ENCODE measurements around the gene TTLL6. TPM values are rescaled to one million over a fixed set of nuclear protein-coding genes. Genes with fewer than 3 reads are reported as not detected.
A peak's percentile ranks its signal among the peaks of the same experiment; 100 is the strongest.

The TTLL6 gene
- total RNA-seq, 2 experiments from 2014 or later = not detected

GRCh38 chr17:48725288-48726064 lies 91.6 kb downstream of the TTLL6 start:
- intact Hi-C loops (cut with micrococcal nuclease) = loop anchor here (5.0 to 10.0 kb wide), 2 partner anchors 62 to 111 kb away; partner anchors contain the start of genes HOXB7 and HOXB8
- CTCF ChIA-PET = interaction anchor here (0.6 to 5.0 kb wide), 28 partner anchors 10 to 160 kb away, joined by 3 to 82 read pairs (median 6); no protein-coding TSS in a partner anchor
- POLR2A ChIA-PET = interaction anchor here (1.0 to 1.4 kb wide), 2 partner anchors 23 to 24 kb away, joined by 3 to 5 read pairs; no protein-coding TSS in a partner anchor
- TF ChIP-seq, protein P1, sequence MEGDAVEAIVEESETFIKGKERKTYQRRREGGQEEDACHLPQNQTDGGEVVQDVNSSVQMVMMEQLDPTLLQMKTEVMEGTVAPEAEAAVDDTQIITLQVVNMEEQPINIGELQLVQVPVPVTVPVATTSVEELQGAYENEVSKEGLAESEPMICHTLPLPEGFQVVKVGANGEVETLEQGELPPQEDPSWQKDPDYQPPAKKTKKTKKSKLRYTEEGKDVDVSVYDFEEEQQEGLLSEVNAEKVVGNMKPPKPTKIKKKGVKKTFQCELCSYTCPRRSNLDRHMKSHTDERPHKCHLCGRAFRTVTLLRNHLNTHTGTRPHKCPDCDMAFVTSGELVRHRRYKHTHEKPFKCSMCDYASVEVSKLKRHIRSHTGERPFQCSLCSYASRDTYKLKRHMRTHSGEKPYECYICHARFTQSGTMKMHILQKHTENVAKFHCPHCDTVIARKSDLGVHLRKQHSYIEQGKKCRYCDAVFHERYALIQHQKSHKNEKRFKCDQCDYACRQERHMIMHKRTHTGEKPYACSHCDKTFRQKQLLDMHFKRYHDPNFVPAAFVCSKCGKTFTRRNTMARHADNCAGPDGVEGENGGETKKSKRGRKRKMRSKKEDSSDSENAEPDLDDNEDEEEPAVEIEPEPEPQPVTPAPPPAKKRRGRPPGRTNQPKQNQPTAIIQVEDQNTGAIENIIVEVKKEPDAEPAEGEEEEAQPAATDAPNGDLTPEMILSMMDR (IDR thresholded peaks at IDR 0.05) = no peak
- Mint-ChIP-seq H3K27ac (no peak overlapping the region), H3K36me3 (ENCODE audit: low read depth) (no peaks in the 10 kb centered on the region), H3K9me3 (no peaks in the 10 kb centered on the region), H3K4me1 (ENCODE audit: low read depth) (peaks cover 32% of the 10 kb centered on the region), H3K4me3 (no peak overlapping the region), H3K27me3 (peaks cover 88% of the 10 kb centered on the region)
- ATAC-seq (no peak), DNase-seq (no peak)

DNA sequence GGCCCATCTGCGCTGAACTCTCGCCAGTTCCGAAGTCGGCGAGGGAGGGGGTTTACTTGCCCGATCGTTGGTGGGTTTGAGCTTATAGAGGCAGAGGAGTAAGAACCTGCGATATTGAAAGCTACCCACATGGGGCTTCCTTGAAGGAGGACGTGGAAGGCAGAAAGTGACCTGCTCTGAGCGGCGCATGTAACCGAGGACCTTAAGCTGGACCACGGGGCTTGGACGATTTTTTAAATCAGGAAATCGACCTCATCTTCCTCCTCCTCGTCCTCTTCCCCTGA lies 92.1 kb downstream of the TTLL6 start:
- Mint-ChIP-seq H3K36me3 (ENCODE audit: low read depth) (no peaks in the 10 kb centered on the region), H3K9me3 (no peaks in the 10 kb centered on the region), H3K4me1 (ENCODE audit: low read depth) (peaks cover 31% of the 10 kb centered on the region), H3K4me3 (no peak overlapping the region), H3K27me3 (peaks cover 88% of the 10 kb centered on the region), H3K27ac (no peak overlapping the region)
- TF ChIP-seq, protein P1 (IDR thresholded peaks at IDR 0.05) = no peak
- ATAC-seq = no peak
- ChIA-PET POLR2A (no interaction called here), CTCF (interaction anchor here (0.6 to 5.0 kb wide), 33 partner anchors 9 to 308 kb away, joined by 3 to 82 read pairs (median 6); partner anchors contain the start of gene HOXB7)
- intact Hi-C loops (cut with micrococcal nuclease) = loop anchor here (5.0 to 10.0 kb wide), 2 partner anchors 62 to 110 kb away; partner anchors contain the start of genes HOXB7 and HOXB8
- no peak for DNase-seq

GRCh38 chr17:48724251-48725003 lies 92.6 kb downstream of the TTLL6 start:
- Mint-ChIP-seq H3K27me3 (peaks cover 88% of the 10 kb centered on the region), H3K4me1 (ENCODE audit: low read depth) (peaks cover 29% of the 10 kb centered on the region), H3K36me3 (ENCODE audit: low read depth) (no peaks in the 10 kb centered on the region), H3K27ac (no peak overlapping the region), H3K9me3 (no peaks in the 10 kb centered on the region), H3K4me3 (peak overlapping the region; percentile 40)
- intact Hi-C loops (cut with micrococcal nuclease) = loop anchor here (5.0 to 10.0 kb wide), 2 partner anchors 63 to 110 kb away; partner anchors contain the start of genes HOXB7 and HOXB8
- ChIA-PET CTCF (interaction anchor here (0.6 to 5.0 kb wide), 62 partner anchors 9 to 326 kb away, joined by 3 to 82 read pairs (median 4); partner anchors contain the start of genes HOXB7 and TTLL6), POLR2A (interaction anchor here (0.9 kb wide), 1 partner anchor 23 kb away, joined by 3 read pairs; no protein-coding TSS in a partner anchor)
- DNase-seq (peak; percentile 91), ATAC-seq (peak; percentile 70)
- TF ChIP-seq, protein P1 (IDR thresholded peaks at IDR 0.05) = peak; percentile 80

DNA sequence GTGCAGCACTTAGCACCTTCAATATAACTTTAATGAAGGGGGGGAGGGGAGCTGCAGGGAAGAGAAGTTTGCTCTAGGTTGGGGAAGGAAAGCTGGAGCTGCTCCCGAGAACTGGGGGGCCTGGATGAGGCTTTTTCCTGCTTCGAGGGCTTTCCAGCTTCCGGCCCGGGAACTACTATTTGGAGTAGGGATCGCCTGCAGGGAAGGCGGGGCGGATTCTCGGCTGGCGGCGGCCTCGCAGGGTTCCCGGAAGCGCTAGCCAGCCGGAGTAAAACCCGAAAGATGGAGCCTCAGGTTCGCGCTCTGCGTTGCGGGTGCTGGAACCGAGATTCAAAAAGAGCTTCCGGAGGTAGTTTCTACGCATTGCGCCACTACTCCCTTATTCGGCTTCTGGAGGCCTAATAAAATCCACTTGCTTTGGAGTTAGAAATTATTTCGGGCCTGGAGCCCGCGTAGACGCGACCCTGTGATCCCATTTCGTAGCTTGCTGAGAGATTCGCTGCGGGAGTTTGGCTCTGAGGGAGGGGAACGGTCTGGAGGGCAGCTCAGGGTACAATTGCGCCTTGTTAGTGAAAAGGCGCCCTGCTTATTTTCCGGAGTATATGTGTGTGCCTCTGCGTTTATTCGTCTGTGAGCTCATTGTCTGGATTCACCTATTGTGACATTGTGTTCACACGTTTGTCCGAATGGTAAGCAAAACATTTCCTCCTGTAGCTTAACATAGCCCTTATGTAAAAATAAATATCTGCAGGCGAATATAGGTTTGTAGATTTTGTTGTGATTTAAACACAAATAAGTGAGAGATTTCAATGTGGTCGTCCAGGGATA lies 93.4 kb downstream of the TTLL6 start:
- H3K27ac Mint-ChIP-seq = no peak overlapping the region
- no peaks in the 10 kb centered on the region for H3K9me3 Mint-ChIP-seq
- TF ChIP-seq, protein P1 (IDR thresholded peaks at IDR 0.05) = no peak
- ChIA-PET CTCF (interaction anchor here (0.6 to 5.0 kb wide), 54 partner anchors 8 to 327 kb away, joined by 3 to 82 read pairs (median 5); partner anchors contain the start of genes HOXB7 and TTLL6), POLR2A (interaction anchor here (0.9 kb wide), 2 partner anchors 24 to 329 kb away, joined by 3 read pairs; no protein-coding TSS in a partner anchor)
- H3K4me1 Mint-ChIP-seq (ENCODE audit: low read depth) = peaks cover 30% of the 10 kb centered on the region
- H3K4me3 Mint-ChIP-seq = peak overlapping the region; percentile 24
- H3K36me3 Mint-ChIP-seq (ENCODE audit: low read depth) = no peaks in the 10 kb centered on the region
- ATAC-seq (no peak), DNase-seq (peak; percentile 44)
- intact Hi-C loops (cut with micrococcal nuclease) = loop anchor here (10.0 kb wide), 1 partner anchor 109 kb away; the partner anchor contains the start of genes HOXB7 and HOXB8
- peaks cover 90% of the 10 kb centered on the region for H3K27me3 Mint-ChIP-seq
